GM21528 (cell line): ENCODE results near the gene LARGE1.
"Not testable (repeated sequence)": the region's sequence is repeated elsewhere in the genome, so short reads cannot be mapped to it uniquely, and the experiment has no call there.

Source experiments
- ATAC-seq: cut with Tn5 transposase; IDR thresholded peaks from one replicate; pipeline ENCODE4 v1.9.1; 2021; ENCODE audit warnings: mild to moderate bottlenecking, moderate library complexity; ENCODE audit not compliant: unreplicated experiment, low FRiP score

LARGE1 gene

DNA sequence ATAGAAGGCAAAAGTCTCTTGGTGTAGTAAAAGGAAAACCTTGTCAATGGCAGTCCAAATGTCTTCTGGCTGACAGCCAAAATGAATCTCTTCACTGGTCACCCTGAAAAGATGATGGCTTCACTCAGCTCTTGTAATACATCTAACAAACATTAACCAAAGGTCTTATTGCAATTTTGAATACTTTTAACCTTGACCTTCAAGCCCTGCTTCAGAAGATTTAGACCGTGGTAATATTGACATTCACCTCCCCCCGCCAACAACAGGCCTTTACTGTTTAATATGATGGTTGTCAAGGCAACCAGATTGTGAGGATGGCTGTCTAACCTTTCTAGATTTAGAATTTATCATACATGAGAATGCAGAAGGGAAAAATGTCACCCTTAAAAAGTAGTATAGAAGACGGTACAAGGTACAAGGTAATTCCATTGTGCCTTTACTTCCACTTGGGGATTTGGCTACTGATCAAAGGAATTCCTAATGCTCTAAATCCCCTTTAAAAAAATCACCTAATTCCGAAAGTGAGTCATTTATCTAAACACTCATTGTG is 342.3 kb downstream of the LARGE1 start:
- ATAC-seq: no peak

- ATAC-seq: no peak
Measured at GRCh38 chr22:33576205-33576604, 344.1 kb downstream of the LARGE1 start.

GRCh38 chr22:33575771-33576170 is 344.5 kb downstream of the LARGE1 start:
- no peak for ATAC-seq

DNA sequence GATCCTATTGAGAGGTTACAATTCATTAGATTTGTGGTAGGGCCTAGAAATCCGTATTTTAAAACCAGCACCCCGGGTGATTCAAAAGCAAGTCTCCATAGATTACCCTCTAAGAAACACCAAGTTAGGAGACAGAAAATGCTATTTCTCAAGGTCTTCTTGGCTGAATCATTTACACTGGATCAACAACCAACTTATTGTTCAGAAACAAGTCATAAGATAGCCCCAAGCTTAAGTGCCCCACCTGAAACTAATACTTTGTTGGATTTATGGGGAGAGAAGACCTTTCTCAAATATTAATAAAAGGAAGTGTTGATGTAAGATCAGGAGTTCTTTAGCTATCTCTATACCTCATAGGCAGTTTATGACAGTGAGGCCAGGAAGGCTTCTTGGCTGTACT is 345.2 kb downstream of the LARGE1 start:
- ATAC-seq: no peak

- ATAC-seq: no peak
Measured at GRCh38 chr22:33573479-33573878, 346.8 kb downstream of the LARGE1 start.

DNA sequence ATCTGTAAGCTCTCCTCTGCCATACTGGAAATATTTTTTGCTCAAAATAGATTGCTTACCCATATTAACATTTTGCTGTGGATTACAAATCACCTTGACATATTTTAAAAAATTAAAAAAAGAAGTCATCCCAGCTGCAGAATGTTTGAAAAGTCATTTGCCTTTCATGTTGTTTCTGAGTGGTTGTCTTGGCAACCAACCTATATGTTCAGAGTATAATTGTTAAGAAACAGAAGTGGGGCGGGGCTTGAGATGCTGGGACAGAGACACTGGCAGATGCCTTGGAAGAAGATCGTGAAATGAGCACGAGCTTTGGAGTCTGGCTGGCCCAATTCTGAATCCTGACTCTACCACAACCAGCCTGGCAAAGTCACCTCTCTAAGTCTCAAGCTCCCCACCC is 348.2 kb downstream of the LARGE1 start:
- ATAC-seq: no peak

- ATAC-seq: no peak
Measured at GRCh38 chr22:33570110-33570509, 350.2 kb downstream of the LARGE1 start.

- ATAC-seq: no peak
Measured at GRCh38 chr22:33569559-33569958, 350.7 kb downstream of the LARGE1 start.

- no peak for ATAC-seq
Measured at GRCh38 chr22:33569018-33569417, 351.3 kb downstream of the LARGE1 start.

GRCh38 chr22:33566495-33566894 is 353.8 kb downstream of the LARGE1 start:
- not testable (repeated sequence) for ATAC-seq

DNA sequence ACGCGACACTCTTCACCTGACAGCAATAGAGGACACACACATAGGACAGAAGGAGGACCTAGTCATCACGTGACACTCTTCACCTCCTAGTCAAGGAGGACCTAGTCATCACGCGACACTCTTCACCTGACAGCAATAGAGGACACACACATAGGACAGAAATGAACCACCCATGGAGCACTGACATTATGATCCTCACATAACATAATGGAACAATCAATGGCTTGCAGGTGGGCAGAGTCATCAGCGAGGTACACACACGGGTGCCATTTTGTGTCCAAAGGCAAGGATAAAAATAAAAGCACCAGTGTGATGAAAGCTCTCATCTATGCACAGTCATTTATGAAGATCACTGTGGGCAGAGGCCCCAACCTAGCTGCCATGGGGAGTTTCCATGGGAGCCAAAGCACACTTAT is 354.7 kb downstream of the LARGE1 start:
- ATAC-seq: no peak

- no peak for ATAC-seq
Measured at GRCh38 chr22:33564683-33565082, 355.6 kb downstream of the LARGE1 start.

- ATAC-seq: no peak
Measured at GRCh38 chr22:33563220-33563964, 356.9 kb downstream of the LARGE1 start.

DNA sequence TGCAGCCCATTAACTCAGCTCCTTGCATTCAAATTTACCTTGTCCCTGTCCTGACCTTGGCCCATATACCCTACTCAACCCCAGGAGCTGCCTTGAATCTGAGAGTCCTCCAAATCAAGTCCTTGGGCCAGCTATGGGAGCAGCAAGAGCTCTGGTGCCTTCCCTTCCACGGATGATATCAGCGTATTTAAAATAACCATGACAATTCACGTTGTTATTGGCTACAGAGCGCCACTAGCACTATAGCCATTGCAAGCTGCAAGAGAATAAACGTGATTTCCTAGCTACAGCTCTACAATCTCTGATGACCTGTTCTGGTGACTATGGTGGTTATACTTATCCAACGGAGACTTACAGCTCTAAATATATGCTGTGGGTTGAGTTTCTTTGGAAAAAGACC is 357.8 kb downstream of the LARGE1 start:
- no peak for ATAC-seq

DNA sequence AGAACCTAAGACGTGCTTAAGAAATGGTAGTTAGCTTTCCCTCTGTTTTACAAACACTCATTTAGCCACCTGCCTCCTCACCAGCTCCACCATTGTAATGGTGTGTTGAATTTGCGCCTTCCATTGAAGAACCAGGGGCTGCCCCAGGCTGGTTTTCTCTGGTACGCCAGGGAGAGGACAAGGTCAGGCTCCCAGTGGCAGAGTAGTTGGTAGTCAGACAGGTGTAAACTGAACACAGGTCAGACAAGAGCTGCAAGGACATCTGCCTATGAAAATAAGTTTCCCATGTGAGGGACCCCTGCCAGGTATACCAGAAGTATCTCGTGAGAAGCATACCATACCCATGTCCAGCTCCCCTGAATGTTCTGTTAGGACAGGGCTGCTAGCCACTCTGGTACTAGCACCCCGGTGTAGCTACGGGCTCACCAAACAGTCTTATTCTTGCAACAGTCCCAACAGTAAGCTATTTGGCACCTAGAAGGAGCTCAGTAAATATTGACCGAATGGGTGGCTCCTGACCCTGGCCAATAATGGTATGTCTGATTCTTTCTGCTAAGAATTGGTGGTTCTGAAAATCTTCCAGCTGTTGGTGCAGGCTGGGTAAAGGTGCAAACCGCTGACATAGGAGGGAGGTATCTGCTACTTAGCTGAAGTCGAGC is 359.0 kb downstream of the LARGE1 start:
- ATAC-seq: no peak

GRCh38 chr22:33557836-33558235 is 362.4 kb downstream of the LARGE1 start:
- ATAC-seq: no peak

DNA sequence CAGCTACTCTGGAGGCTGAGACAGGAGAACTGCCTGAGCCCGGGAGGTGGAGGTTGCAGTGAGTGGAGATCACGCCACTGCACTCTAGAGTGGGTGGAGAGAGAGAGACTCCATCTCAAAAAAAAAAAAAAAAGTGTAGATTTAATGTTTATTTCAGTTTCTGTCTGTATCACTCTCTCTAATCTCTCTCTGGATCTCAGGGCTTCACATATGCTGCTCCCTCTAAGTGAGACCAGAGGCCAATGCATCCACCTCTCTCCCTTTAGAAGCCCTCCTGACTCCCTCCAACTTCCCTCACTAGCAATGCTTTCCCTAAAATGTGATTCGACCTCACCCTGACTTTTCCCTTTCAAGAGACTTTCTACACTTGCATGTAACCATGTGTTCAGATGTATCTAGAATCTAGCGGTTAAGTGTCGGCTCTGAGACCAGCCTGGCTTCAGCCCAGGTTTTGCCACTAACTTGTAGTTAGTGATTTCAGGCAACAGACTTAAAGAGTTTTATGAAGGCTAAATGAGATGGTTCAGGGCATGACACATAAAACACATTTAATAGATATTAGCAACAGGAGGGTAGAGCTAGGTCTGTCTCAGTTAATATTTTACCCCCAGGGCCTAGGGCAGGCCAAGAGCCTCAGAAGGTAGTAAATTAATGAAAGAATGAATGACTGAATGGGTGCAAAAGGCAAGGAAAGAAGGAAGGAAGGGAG is 364.3 kb downstream of the LARGE1 start:
- ATAC-seq: no peak

- ATAC-seq: no peak
Measured at GRCh38 chr22:33553493-33553892, 366.8 kb downstream of the LARGE1 start.

DNA sequence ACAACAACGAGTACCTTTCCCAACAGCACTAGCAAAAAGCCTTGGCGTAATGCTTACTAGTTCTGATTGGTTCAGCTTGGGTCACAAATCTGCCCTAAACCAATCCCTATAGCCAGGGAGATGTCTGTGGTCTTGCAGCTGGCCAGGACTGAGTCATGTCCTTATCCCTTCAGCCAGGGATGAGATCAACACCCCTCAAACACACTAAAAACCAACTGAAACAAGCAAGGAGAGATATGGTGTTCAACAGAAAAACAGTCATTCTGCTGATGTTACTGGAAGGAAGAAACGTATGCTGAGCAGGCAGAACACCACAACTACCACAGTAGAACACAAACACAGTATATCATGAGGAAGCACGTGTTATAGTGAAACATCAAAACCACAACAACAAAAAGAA is 375.6 kb downstream of the LARGE1 start:
- no peak for ATAC-seq

- ATAC-seq: no peak
Measured at GRCh38 chr22:33542722-33543121, 377.6 kb downstream of the LARGE1 start.

- no peak for ATAC-seq
Measured at GRCh38 chr22:33542153-33542552, 378.1 kb downstream of the LARGE1 start.
